Activated T-cell treated with anti-CD3 and anti-CD28 coated beads for 24 hours (primary cell): ENCODE results near the gene LHFPL3.
"Not testable (repeated sequence)": the region's sequence is repeated elsewhere in the genome, so short reads cannot be mapped to it uniquely, and the experiment has no call there.

Experiments used
- DNase-seq: peaks from one replicate; pipeline ENCODE4 v3.0.0-alpha.2; 2020; ENCODE audit warnings: low read depth

Gene LHFPL3

DNA sequence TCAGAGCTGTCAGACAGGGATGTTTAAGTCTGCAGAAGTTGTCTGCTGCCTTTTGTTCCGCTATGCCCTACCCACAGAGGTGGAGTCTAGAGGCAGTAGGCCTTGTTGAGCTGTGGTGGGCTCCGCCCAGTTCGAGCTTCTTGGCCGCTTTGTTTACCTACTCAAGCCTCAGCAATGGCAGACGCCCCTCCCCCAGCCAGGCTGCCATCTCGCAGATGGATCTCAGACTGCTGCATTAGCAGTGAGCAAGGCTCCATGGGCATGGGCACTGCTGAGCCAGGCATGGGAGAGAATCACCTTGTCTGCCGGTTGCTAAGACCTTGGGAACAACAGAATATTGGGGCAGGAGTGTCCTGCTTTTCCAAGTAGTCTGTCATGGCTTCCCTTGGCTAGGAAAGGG lies 267.2 kb downstream of the LHFPL3 start:
- not testable (repeated sequence) for DNase-seq

DNA sequence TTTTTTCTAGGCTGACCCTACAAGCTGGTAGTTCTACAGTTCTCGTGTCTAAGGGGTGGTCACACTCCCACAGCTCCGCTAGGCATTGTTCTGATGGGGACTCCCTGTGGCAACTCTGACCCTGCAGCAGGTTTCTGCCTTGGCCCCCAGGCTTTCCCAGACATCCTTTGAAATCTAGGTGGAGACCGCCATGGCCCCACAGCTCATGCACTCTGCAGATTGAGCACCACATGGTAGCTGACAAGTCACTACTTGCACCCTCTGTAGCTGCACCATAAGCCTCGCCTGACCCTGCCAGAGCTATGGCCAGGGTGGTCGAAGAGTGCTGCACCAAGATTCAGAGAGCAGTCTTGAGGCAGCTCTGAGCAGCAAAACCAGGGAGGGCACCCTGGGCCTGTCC lies 275.6 kb downstream of the LHFPL3 start:
- DNase-seq = no peak

- no peak for DNase-seq
These were observed 276.3 kb downstream of the LHFPL3 start for GRCh38 chr7:104604706-104605105.

GRCh38 chr7:104621321-104621720 lies 292.9 kb downstream of the LHFPL3 start:
- no peak for DNase-seq

- no peak for DNase-seq
These were observed 297.6 kb downstream of the LHFPL3 start for GRCh38 chr7:104625956-104626355.

GRCh38 chr7:104627516-104627915 lies 299.1 kb downstream of the LHFPL3 start:
- DNase-seq = no peak

- DNase-seq = no peak
These were observed 299.6 kb downstream of the LHFPL3 start for GRCh38 chr7:104628017-104628416.

GRCh38 chr7:104629408-104629807 lies 301.0 kb downstream of the LHFPL3 start:
- DNase-seq = no peak

DNA sequence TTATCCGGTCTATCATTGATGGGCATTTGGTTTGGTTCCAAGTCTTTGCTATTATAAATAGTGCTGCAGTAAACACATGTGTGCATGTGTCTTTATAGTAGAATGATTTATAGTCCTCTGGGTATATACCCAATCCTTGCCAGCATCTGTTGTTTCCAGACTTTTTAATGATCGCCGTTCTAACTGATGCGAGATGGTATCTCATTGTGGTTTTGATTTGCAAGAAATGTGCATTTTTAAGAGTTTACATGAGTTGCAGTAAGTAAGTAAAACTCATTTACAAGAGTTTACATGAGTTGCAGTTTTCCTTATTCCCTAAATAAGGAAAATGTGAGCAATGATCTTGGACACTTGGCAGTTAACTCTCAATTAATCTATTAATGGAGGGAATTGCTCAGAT lies 312.1 kb downstream of the LHFPL3 start:
- DNase-seq = no peak

- DNase-seq = no peak
These were observed 314.2 kb downstream of the LHFPL3 start for GRCh38 chr7:104642560-104642959.

DNA sequence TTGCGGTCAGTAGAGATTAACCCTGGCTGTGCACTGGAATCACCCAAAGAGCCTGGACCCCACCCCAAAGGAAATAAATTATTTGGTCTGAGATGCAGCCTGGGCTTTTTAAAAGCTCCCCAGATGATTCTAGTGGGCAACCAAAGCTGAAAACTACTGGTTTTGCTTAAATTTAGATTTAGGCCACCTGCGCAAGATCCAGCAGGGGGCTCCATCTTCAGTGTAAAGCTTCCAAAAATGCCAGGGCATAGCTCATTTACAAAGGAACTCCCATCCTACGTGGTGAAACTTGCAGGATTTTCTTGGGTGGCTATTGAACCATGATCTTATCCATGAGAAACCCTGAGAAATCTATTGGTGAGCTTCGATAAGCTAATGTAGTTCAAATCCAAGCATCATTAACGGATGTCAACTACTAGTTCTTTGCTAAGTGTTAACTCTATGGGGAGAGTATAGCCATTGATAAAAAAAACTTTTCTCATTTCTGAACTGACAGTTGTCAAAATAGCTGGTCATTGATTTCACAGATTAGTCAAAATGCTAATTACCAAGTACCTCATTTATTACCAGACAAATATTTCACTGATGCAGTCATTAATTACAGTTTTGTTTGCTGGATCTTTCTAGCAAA lies 315.3 kb downstream of the LHFPL3 start:
- DNase-seq = no peak

DNA sequence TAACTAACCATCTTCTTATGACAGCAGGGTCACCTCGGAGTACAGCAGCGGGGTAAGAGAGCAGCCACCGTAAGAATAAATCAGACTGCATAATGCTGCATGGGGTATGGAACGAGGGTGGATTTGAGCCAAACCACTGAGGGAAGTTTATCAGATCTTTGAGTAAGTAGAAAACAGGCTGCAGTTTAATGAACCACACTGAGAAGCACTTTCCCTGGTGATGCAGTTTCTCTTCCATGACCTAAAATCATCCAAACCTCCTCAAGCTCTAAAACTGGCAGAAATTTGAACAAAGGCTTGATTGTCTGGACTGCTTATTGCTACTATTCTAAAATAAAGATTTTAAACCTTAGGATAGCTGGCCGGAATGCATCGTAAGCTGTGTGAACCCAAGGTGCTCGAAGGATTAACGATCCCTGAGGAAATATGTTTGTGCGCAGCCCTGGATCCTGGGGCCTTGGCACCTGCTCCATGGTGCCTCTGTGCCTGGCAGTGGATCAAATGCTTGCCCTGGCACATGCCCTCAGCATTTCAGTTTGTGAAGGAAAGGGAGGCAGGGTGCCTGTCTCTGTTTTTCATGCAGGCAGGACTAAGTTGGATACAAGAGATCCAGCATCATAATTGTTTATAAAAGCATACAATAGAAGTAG lies 322.7 kb downstream of the LHFPL3 start:
- no peak for DNase-seq

GRCh38 chr7:104652434-104652833 lies 324.0 kb downstream of the LHFPL3 start:
- DNase-seq = no peak

- DNase-seq = no peak
These were observed 324.5 kb downstream of the LHFPL3 start for GRCh38 chr7:104652865-104653264.

DNA sequence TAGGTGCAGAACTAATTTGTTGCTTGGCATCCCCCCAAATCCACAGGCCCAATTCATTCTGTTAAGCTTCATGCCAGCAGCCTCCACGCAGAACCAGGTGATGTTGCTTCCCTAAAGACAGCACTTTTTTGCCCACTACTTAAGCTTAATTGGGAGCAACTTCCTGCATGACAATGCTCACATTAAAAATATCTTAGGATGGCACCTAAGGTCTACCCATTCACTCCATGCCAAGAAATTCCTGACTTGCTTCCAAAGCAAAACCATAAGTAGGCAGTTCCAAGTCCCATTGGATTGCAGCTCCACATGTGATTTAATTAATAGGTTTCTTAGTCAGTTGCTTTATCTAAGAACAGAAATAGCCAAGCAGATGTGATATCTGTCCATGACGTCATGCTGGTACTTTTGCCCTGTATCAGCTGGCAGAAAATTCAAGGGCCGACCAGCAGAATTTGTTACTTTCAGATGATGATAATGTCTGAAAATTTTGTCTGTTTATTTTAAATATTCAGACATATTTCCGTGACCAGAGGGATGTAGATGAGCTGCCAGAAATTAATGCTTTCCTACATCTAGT lies 325.5 kb downstream of the LHFPL3 start:
- DNase-seq = no peak

- DNase-seq = no peak
These were observed 327.2 kb downstream of the LHFPL3 start for GRCh38 chr7:104655592-104655991.

- no peak for DNase-seq
These were observed 328.1 kb downstream of the LHFPL3 start for GRCh38 chr7:104656467-104656866.

DNA sequence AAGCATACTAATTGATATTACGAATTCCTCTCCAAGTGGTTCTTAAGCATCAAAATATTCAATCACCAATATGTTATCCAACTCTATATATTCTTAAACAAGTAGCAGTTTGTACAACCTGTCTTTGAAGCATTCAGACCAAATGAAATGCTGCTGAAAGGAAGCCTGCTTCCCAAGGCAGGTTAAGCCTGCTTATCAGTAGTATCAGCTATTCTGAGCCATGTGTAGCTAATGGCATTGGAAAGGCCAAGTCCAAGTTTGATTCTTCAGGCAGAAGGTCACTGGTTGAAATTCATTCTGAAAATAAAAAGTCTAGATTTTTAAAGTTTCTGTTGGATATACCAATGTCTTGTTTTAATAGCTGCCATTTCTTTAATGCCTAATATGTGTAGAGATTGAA lies 328.7 kb downstream of the LHFPL3 start:
- DNase-seq = no peak

DNA sequence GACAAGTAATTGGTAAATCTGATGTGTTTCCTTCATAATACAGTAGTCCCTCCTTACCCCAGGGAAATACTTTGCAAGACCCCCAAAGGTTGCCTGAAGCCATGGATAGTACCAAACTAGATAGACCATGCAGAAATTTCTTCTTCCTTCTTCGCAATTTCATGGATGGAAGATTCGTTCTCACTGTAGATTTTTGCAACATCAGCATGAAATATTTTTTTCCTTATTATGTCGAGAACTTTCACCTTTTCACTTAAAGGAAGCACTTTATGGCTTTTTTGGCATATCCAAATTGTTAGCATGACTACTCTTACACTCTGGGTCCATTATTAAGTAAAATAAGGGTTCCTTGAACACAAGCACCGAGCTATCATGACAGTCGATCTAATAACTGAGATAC lies 333.2 kb downstream of the LHFPL3 start:
- no peak for DNase-seq

DNA sequence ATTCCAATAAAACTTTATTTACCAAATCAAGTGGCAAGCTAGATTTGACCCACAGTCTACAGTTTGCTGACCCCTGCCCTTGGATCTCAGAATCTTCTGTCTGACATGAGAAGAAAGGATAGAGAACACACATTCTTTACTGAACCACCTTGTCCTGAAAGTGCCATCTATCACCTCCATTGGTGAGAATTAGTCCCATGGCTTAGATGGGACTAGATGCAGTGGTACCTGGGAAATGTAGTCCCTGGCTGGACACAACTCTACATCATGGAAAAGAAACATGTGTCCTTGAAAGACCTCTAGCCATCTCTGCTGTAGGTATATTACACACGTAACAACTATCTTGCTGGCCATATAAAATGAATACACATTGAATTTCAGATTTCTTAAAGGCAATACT lies 336.2 kb downstream of the LHFPL3 start:
- DNase-seq = no peak

DNA sequence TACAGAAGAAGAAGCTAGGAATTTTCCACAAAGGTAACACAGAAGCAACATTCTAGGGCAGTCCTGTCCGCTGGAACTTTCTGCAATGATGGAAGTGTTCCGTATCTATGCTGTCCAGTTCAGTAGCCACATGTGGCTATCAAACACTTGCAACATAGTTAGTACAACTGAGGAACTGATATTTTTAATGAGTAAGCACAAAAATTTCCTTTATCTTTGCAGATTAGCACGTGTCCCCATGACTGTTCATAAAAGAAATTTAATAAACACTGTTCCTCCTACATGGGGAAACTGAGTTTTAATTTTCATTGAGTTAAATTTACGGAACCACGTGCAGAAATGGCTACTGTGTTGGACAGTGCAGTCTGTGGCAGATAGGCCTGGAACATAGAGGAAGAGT lies 349.2 kb downstream of the LHFPL3 start:
- no peak for DNase-seq

- no peak for DNase-seq
These were observed 350.7 kb downstream of the LHFPL3 start for GRCh38 chr7:104679085-104679484.

DNA sequence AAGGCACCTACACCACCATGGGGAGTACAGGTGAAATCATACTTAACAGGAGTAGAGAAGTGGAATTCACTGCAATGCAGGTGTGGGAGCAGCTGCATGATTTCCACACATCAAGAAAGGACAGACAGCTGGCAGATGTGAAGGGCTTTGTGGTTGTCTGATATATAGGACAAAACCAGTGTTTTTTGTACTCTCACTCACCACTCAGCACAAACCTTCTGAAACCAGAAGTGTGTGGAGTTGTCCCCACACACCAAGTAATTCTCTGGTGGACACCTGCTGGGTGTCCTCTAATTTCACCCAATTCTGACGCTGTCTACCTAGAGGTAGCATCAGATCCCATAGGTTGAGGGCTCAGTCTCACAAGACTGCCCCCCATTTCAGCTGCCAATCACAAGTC lies 357.9 kb downstream of the LHFPL3 start:
- DNase-seq = no peak

GRCh38 chr7:104694710-104695109 lies 366.3 kb downstream of the LHFPL3 start:
- DNase-seq = no peak
